CD8-positive, alpha-beta memory T cell (primary cell): ENCODE results near the gene TRIM5. TPM values are rescaled to one million over a fixed set of nuclear protein-coding genes. Genes with fewer than 3 reads are reported as not detected.

ENCODE experiments used
- CTCF ChIA-PET: fragments of 350-600 bp; sonication (Branson Sonifier 250); formaldehyde crosslinking; loops from one replicate; lab custom pipeline; 2021; ENCODE audit warnings: antibody characterized with exemption; lab: Charles Lee
- POLR2A ChIA-PET: fragments of 350-600 bp; sonication (Branson Sonifier 250); formaldehyde crosslinking; loops from one replicate; lab custom pipeline; 2021; ENCODE audit warnings: antibody characterized with exemption; lab: Charles Lee
- DNase-seq, 5 donors: peaks; one replicate each; pipeline versions ENCODE4 v3.0.0 to v3.0.0-alpha.2; 2020 to 2022; ENCODE audit warnings: mixed read lengths in 1 of 5
- H3K27ac ChIP-seq: one replicate; pipeline ENCODE4 v1.7.0; 2013; ENCODE audit warnings: low read depth, mild to moderate bottlenecking, low read length, moderate library complexity
- H3K27me3 ChIP-seq: 2 replicates; pipeline ENCODE4 v1.7.0; 2013; ENCODE audit warnings: low read length, mild to moderate bottlenecking; ENCODE audit not compliant: insufficient read depth, poor library complexity, severe bottlenecking
- H3K36me3 ChIP-seq: 2 replicates; pipeline ENCODE4 v1.7.0; 2013; ENCODE audit warnings: mild to moderate bottlenecking, low read length, moderate library complexity; ENCODE audit not compliant: insufficient read depth
- H3K4me1 ChIP-seq: 2 replicates; pipeline ENCODE4 v1.7.0; 2013; ENCODE audit warnings: mild to moderate bottlenecking, low read length, moderate library complexity; ENCODE audit not compliant: insufficient read depth
- H3K4me3 ChIP-seq: 2 replicates; pipeline ENCODE4 v1.7.0; 2013; ENCODE audit warnings: mild to moderate bottlenecking, low read length
- H3K9me3 ChIP-seq: 2 replicates; pipeline ENCODE4 v1.7.0; 2013; ENCODE audit warnings: mild to moderate bottlenecking, low read length
- H3K27ac Mint-ChIP-seq, 8 donors: one replicate each; pipeline ENCODE4 v1.8.0; 2020 to 2021; ENCODE audit warnings: mixed read lengths in 8 of 8, mild to moderate bottlenecking in 6 of 8, inconsistent platforms in 3 of 8, moderate library complexity in 3 of 8
- H3K27me3 Mint-ChIP-seq, 2 donors: one replicate each; pipeline ENCODE4 v1.8.0; 2020 to 2021; ENCODE audit warnings: mixed read lengths in 2 of 2, mild to moderate bottlenecking in 1 of 2, moderate library complexity in 1 of 2
- H3K36me3 Mint-ChIP-seq, 3 donors: one replicate each; pipeline ENCODE4 v1.8.0; 2020 to 2021; ENCODE audit warnings: mixed read lengths in 3 of 3, inconsistent platforms in 1 of 3, mild to moderate bottlenecking in 1 of 3
- H3K4me1 Mint-ChIP-seq, 3 donors: one replicate each; pipeline ENCODE4 v1.8.0; 2020 to 2021; ENCODE audit warnings: mixed read lengths in 3 of 3, inconsistent platforms in 1 of 3, mild to moderate bottlenecking in 1 of 3
- H3K4me3 Mint-ChIP-seq, 7 donors: one replicate each; pipeline ENCODE4 v1.8.0; 2020 to 2021; ENCODE audit warnings: mixed read lengths in 7 of 7, mild to moderate bottlenecking in 6 of 7, moderate library complexity in 4 of 7, inconsistent platforms in 2 of 7
- H3K9me3 Mint-ChIP-seq, 5 donors: one replicate each; pipeline ENCODE4 v1.8.0; 2020 to 2022; ENCODE audit warnings: mixed read lengths in 5 of 5, mild to moderate bottlenecking in 3 of 5, moderate library complexity in 2 of 5, inconsistent platforms in 1 of 5
- polyA plus RNA-seq: library from polyadenylated mRNA; unstranded; fragments of 300-500 nt; fragmentation: Illumina TruSeq; gene quantifications from one replicate; pipeline ENCODE4 v1.2.3, GENCODE V29; 2021
- total RNA-seq, 2 experiments: library from RNA; stranded (reverse); gene quantifications; one replicate each; pipeline ENCODE4 v1.2.3, GENCODE V29; 2021

Gene TRIM5
- total and polyA plus RNA-seq, 3 experiments from 2014 or later, result 8.2 to 10.6 (median 9.8) TPM

GRCh38 chr11:5624489-5625279 is 60.2 kb downstream of the TRIM5 start, which contains the start of gene TRIM34:
Gene TRIM34 (plus strand): TSS chr11:5625001. CDS start chr11:5632332, 7,331 bp downstream.
- Histone ChIP-seq H3K4me1 (peaks cover 23% of the 10 kb centered on the region), H3K27ac (peak within 1 kb of the TSS; percentile 65), H3K36me3 (no peaks in the 10 kb centered on the region), H3K9me3 (no peaks in the 10 kb centered on the region), H3K4me3 (peak within 1 kb of the TSS; percentile 87), H3K27me3 (no peaks in the 10 kb centered on the region)
- ChIA-PET POLR2A (interaction anchor here (0.7 kb wide), 1 partner anchor 63 kb away, joined by 3 read pairs; no protein-coding TSS in a partner anchor), CTCF (interaction anchor here (1.0 to 1.3 kb wide), 2 partner anchors 58 to 89 kb away, joined by 3 read pairs; no protein-coding TSS in a partner anchor)
- peak; percentile 36 to 76 (median 67) for DNase-seq
- H3K27ac Mint-ChIP-seq, result peak within 1 kb of the TSS; percentile 79 to 97 (median 94)
- H3K4me3 Mint-ChIP-seq, result peak within 1 kb of the TSS; percentile 89 to 94 (median 91)
- no peaks in the 10 kb centered on the region for H3K27me3 Mint-ChIP-seq
- H3K4me1 Mint-ChIP-seq, result peaks cover 38 to 51% (median 43%) of the 10 kb centered on the region in 3 donors
- H3K9me3 Mint-ChIP-seq, result no peaks in the 10 kb centered on the region
- H3K36me3 Mint-ChIP-seq, result peaks cover 0 to 11% (median 11%) of the 10 kb centered on the region in 3 donors

- POLR2A ChIA-PET, result no interaction called here
- Mint-ChIP-seq H3K27ac (peak overlapping the region in 1 of 8 donors; percentile 54), H3K36me3 (peaks cover 0 to 10% (median 6%) of the 10 kb centered on the region in 3 donors), H3K9me3 (no peaks in the 10 kb centered on the region), H3K4me3 (peak overlapping the region in 5 of 7 donors; percentile 23 to 79 (median 36)), H3K27me3 (no peaks in the 10 kb centered on the region), H3K4me1 (peaks cover 35 to 41% (median 41%) of the 10 kb centered on the region in 3 donors)
- DNase-seq, result no peak
- CTCF ChIA-PET, result interaction anchor here (1.1 kb wide), 1 partner anchor 62 kb away, joined by 4 read pairs; the partner anchor contains the start of gene TRIM5
- no peak overlapping the region for H3K4me3 ChIP-seq
- no peak overlapping the region for H3K27ac ChIP-seq
- H3K36me3 ChIP-seq, result no peaks in the 10 kb centered on the region
- no peaks in the 10 kb centered on the region for H3K27me3 ChIP-seq
- H3K4me1 ChIP-seq, result peaks cover 23% of the 10 kb centered on the region
- H3K9me3 ChIP-seq, result no peaks in the 10 kb centered on the region
Observed at GRCh38 chr11:5622802-5623201, 62.1 kb downstream of the TRIM5 start.

GRCh38 chr11:5621580-5621979 is 63.3 kb downstream of the TRIM5 start:
- POLR2A ChIA-PET, result no interaction called here
- Histone ChIP-seq H3K9me3 (no peaks in the 10 kb centered on the region), H3K27me3 (no peaks in the 10 kb centered on the region), H3K4me1 (peaks cover 19% of the 10 kb centered on the region), H3K4me3 (no peak overlapping the region), H3K27ac (no peak overlapping the region), H3K36me3 (no peaks in the 10 kb centered on the region)
- H3K9me3 Mint-ChIP-seq, result no peaks in the 10 kb centered on the region
- no peaks in the 10 kb centered on the region for H3K27me3 Mint-ChIP-seq
- H3K4me1 Mint-ChIP-seq, result peaks cover 25 to 29% (median 29%) of the 10 kb centered on the region in 3 donors
- no peak overlapping the region for H3K27ac Mint-ChIP-seq
- H3K4me3 Mint-ChIP-seq, result no peak overlapping the region
- H3K36me3 Mint-ChIP-seq, result peaks cover 0 to 8% (median 6%) of the 10 kb centered on the region in 3 donors
- CTCF ChIA-PET, result no interaction called here
- no peak for DNase-seq

DNA sequence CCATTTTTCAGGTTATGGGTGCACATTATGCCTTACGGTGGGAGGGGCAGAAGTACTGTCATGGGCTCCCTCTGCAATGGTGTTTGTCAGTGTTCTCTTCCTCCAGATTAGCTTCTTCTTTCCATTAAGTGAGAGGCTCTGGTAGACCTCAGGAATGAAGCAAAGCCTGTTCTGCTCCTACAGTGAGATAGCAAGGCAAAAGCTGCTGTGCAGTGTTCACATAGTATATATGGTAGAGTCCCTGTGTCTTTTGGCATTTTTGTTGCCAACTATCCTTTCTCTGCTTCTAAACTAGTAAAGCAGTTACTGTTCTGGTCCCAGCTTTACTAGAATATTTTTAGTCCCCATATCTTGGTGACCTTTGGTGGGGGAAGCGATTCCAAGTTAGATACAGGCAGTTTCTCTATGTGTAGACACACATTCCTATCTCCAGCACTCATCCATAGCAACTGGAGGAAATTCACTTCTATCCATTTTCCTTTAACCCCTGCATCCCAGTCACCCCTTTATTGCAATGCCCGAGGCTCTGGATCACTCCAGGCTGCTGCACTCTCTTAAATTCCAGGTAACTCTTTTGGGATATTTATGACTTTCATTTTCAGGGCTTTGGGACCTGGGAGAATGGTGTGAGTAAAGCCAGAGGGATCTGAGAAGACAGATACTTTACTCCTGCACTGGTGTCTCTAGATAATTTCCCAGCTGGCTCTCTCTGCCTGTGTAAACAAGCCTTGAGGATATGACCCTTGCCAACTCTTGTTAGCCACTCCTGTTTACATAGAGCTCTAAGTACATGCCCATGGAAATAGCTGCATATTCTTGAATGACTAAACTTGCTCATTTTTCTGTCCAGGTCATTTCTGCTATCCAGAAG is 64.0 kb downstream of the TRIM5 start:
- CTCF ChIA-PET, result no interaction called here

DNA sequence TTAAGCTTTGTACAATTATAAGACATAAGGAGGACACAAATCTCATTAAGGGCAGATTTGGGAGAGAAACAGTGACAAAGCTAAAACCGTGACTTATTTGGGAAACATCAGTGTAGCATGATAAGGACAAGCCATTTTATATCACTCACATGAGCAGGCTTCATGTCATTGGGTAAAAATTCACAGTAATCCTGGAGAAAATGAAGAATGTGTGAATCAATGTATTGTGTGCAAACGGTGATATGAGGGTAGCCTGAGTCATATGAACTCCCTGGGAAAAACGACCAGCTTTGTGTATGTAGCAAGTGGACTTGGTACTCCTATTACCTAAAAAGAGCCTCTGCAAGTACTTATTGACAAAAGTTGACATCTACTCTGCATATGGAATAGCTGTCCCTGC is 66.1 kb downstream of the TRIM5 start:
- Histone ChIP-seq H3K9me3 (no peaks in the 10 kb centered on the region), H3K36me3 (no peaks in the 10 kb centered on the region), H3K4me3 (no peak overlapping the region), H3K4me1 (peaks cover 3% of the 10 kb centered on the region), H3K27me3 (no peaks in the 10 kb centered on the region), H3K27ac (no peak overlapping the region)
- no peaks in the 10 kb centered on the region for H3K27me3 Mint-ChIP-seq
- H3K4me1 Mint-ChIP-seq, result peaks cover 2 to 3% (median 2%) of the 10 kb centered on the region in 3 donors
- no peaks in the 10 kb centered on the region for H3K9me3 Mint-ChIP-seq
- ChIA-PET CTCF (interaction anchor here (1.2 kb wide), 1 partner anchor 10 kb away, joined by 3 read pairs; no protein-coding TSS in a partner anchor), POLR2A (no interaction called here)
- no peak overlapping the region for H3K27ac Mint-ChIP-seq
- H3K36me3 Mint-ChIP-seq, result peaks cover 0 to 4% (median 2%) of the 10 kb centered on the region in 3 donors
- H3K4me3 Mint-ChIP-seq, result peak overlapping the region in 1 of 7 donors; percentile 8
- no peak for DNase-seq

More for the DNA sequence above, 64.0 kb downstream of the TRIM5 start:
- Mint-ChIP-seq H3K4me3 (peak overlapping the region in 1 of 7 donors; percentile 17), H3K27ac (no peak overlapping the region), H3K9me3 (no peaks in the 10 kb centered on the region), H3K27me3 (no peaks in the 10 kb centered on the region), H3K36me3 (peaks cover 0 to 7% (median 4%) of the 10 kb centered on the region in 3 donors), H3K4me1 (peaks cover 19 to 23% (median 22%) of the 10 kb centered on the region in 3 donors)
- no peaks in the 10 kb centered on the region for H3K36me3 ChIP-seq
- no peak overlapping the region for H3K27ac ChIP-seq
- POLR2A ChIA-PET, result no interaction called here
- no peak overlapping the region for H3K4me3 ChIP-seq
- no peaks in the 10 kb centered on the region for H3K9me3 ChIP-seq
- H3K4me1 ChIP-seq, result peaks cover 17% of the 10 kb centered on the region
- no peak for DNase-seq
- H3K27me3 ChIP-seq, result no peaks in the 10 kb centered on the region

Other genes with a start within 250 kb of the TRIM5 start
- not detected for gene OR51I1, start 243.6 kb downstream of the TRIM5 start, total RNA-seq
- gene OR51I1, start 243.6 kb downstream of the TRIM5 start, polyA plus RNA-seq, result not detected
- not detected for gene OR51I2, start 235.8 kb downstream of the TRIM5 start, total RNA-seq
- gene OR51I2, start 235.8 kb downstream of the TRIM5 start, polyA plus RNA-seq, result not detected
- gene OR52D1, start 196.4 kb downstream of the TRIM5 start, total RNA-seq, result not detected
- gene OR52D1, start 196.4 kb downstream of the TRIM5 start, polyA plus RNA-seq, result not detected
- gene UBQLN3, start 175.1 kb downstream of the TRIM5 start, total RNA-seq, result not detected
- not detected for gene UBQLN3, start 175.1 kb downstream of the TRIM5 start, polyA plus RNA-seq
- not detected for gene UBQLNL, start 168.4 kb downstream of the TRIM5 start, total RNA-seq
- gene UBQLNL, start 168.4 kb downstream of the TRIM5 start, polyA plus RNA-seq, result not detected
- not detected for gene OR52H1, start 136.5 kb downstream of the TRIM5 start, total RNA-seq
- gene OR52H1, start 136.5 kb downstream of the TRIM5 start, polyA plus RNA-seq, result not detected
- gene OR52B6, start 104.2 kb downstream of the TRIM5 start, total RNA-seq, result not detected
- gene OR52B6, start 104.2 kb downstream of the TRIM5 start, polyA plus RNA-seq, result not detected
- gene TRIM6, start 88.4 kb downstream of the TRIM5 start, total RNA-seq, result under 1 TPM in 1 of 2 experiments, not detected in 1; 0.20 TPM
- not detected for gene TRIM6, start 88.4 kb downstream of the TRIM5 start, polyA plus RNA-seq
- 1 to 10 TPM; 3.1 to 4.1 TPM for gene TRIM34, start 60.1 kb downstream of the TRIM5 start, total RNA-seq
- gene TRIM34, start 60.1 kb downstream of the TRIM5 start, polyA plus RNA-seq, result 13.5 TPM
- gene TRIM22, start 4.7 kb upstream of the TRIM5 start, total RNA-seq, result 100 to 1,000 TPM; 105 TPM
- gene TRIM22, start 4.7 kb upstream of the TRIM5 start, polyA plus RNA-seq, result 163 TPM
- gene OR56B1, start 51.4 kb upstream of the TRIM5 start, total RNA-seq, result not detected
- gene OR56B1, start 51.4 kb upstream of the TRIM5 start, polyA plus RNA-seq, result not detected
- under 1 TPM; 0.22 to 0.48 TPM for gene OR52N4, start 69.2 kb upstream of the TRIM5 start, total RNA-seq
- gene OR52N4, start 69.2 kb upstream of the TRIM5 start, polyA plus RNA-seq, result 0.71 TPM
- gene OR52N5, start 98.3 kb upstream of the TRIM5 start, total RNA-seq, result not detected
- not detected for gene OR52N5, start 98.3 kb upstream of the TRIM5 start, polyA plus RNA-seq
- not detected for gene OR52N1, start 106.2 kb upstream of the TRIM5 start, total RNA-seq
- gene OR52N1, start 106.2 kb upstream of the TRIM5 start, polyA plus RNA-seq, result not detected
- not detected for gene OR52N2, start 123.8 kb upstream of the TRIM5 start, total RNA-seq
- gene OR52N2, start 123.8 kb upstream of the TRIM5 start, polyA plus RNA-seq, result not detected
- gene OR52E6, start 156.8 kb upstream of the TRIM5 start, total RNA-seq, result not detected
- not detected for gene OR52E6, start 156.8 kb upstream of the TRIM5 start, polyA plus RNA-seq
- gene OR52E8, start 172.6 kb upstream of the TRIM5 start, total RNA-seq, result not detected
- not detected for gene OR52E8, start 172.6 kb upstream of the TRIM5 start, polyA plus RNA-seq
- gene OR52E4, start 195.6 kb upstream of the TRIM5 start, total RNA-seq, result not detected
- gene OR52E4, start 195.6 kb upstream of the TRIM5 start, polyA plus RNA-seq, result not detected
- not detected for gene OR52E5, start 208.1 kb upstream of the TRIM5 start, total RNA-seq
- not detected for gene OR52E5, start 208.1 kb upstream of the TRIM5 start, polyA plus RNA-seq